GM19025 (cell line): ENCODE measurements around the gene PVALEF.
"Not testable (repeated sequence)": the region's sequence is repeated elsewhere in the genome, so short reads cannot be mapped to it uniquely, and the experiment has no call there.

Experiments used
- ATAC-seq: cut with Tn5 transposase; IDR thresholded peaks from one replicate; pipeline ENCODE4 v1.9.1; 2021; ENCODE audit warnings: mild to moderate bottlenecking, low read depth, moderate library complexity; ENCODE audit not compliant: unreplicated experiment

PVALEF gene

DNA sequence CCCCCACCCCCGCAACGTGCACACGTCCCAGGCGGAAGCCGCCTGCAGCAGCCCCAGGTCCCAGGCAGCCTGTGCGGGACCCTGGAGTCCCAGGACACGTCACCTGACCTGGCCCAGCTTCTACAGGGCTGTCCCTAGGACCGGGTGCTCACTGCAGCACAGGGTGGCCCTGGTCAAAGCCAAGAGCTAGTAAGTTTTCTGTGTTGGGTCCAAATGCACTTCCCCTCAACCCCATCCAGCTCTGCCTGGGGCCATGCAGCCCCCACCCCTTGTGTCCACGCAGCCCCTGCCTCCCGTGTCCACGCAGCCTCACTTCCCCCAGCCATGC is 22.1 kb upstream of the PVALEF start:
- no peak for ATAC-seq

- no peak for ATAC-seq
Observed at GRCh38 chr17:81143717-81144422, 21.4 kb upstream of the PVALEF start.

DNA sequence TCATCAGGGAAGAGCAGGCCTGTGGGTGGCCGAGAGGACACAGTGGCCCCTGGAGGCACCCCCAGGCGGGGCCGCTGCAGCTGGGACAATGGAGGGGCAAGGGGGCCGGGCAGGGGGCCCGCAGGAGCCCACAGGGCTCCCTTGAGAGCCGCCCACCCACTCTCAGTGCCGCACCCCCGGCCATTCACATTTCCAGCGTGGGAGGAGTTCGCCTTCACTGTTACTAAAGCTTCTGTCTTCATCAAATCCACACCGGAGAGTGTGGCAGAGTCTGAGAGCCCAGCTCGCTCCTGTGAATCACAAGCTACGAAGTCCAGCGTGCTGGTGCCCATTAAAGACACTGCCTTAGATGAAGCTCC is 20.9 kb upstream of the PVALEF start:
- ATAC-seq: no peak

GRCh38 chr17:81146208-81146607 is 19.1 kb upstream of the PVALEF start:
- ATAC-seq: not testable (repeated sequence)

DNA sequence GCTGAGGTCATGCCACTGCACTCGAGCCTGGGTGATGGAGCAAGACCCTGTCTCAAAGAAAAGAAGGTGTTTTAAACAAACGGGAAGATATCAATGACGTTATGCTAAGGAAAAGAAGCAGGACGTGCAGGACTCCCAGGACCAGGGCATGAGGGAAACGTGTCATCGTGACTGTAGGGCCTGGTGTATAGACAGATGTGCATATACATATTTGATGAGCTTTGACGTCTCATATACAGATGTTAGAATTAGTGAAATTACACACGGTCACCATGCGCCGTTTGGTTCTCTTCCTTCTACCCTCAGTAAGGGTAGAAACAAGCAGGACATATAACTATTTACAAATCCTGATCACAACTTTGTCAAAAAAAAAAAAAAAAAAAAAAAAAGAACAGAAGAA is 17.6 kb upstream of the PVALEF start:
- ATAC-seq: no peak

DNA sequence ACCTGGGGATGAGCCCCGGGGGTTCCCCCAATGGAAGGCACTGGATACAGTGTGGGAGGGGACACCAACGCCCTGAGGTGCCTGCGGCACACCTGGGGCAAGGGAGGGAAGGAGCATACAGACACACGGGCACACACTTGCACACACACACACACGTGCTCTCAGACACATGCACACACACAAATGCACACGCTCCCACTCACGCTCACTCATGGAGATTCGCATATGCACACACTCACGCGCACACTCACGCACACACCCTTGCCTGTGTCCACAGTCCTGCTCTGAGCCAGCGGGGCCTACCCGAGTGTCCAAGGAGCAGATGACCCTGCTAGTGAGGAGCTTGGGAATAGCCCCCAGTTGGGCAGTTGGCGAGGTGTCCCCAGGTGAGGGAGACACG is 16.7 kb upstream of the PVALEF start:
- ATAC-seq: no peak

DNA sequence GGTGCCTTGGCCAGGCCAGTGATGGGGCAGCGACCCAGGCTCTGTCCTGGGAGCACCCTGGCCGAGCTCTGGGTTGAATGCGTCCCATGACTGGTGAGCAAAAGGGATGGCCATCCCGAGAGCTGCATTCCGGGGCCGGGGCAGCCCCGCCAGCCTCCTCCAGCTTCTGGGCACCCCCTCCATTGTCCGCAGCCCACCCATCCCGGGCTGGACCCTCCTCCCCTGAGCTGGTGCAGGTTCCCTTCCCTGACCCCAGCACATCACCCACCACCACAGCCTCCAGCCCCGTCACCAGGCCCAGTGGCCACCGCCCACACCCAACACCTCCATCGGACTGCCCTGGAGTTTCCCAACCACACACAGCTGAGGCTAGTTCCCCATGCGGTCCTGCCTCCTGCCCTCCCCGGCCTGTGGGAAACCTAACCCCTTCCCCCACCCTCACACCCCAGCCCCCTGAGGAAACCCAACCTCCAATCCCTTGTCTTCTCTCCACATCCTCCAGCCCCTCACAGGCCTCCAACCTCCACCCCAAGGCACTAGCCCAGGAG is 16.2 kb upstream of the PVALEF start:
- no peak for ATAC-seq

- ATAC-seq: no peak
Observed at GRCh38 chr17:81150377-81151077, 14.8 kb upstream of the PVALEF start.

DNA sequence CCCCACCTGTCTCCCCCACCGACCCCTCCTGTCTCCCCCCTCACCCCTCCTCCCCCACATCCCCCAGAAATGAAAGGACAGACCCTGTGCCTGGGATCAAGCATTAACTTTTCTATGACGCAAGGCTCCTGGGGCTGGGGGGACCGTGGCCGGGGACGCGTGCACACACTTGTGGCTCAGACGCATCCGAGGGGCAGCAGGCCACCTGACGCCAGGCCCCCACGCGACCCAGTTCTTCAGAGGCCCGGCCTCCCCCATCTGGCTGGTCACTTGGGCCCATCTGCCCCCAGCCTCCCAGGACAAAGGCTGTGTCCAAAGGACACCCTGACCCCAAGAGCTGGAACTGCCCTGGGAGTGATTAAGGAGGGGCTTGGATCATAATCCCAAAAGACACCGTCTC is 14.0 kb upstream of the PVALEF start:
- ATAC-seq: no peak

GRCh38 chr17:81152288-81152828 is 12.9 kb upstream of the PVALEF start:
- no peak for ATAC-seq

- ATAC-seq: no peak
Observed at GRCh38 chr17:81153340-81153803, 11.9 kb upstream of the PVALEF start.

- ATAC-seq: not testable (repeated sequence)
Observed at GRCh38 chr17:81154016-81154415, 11.3 kb upstream of the PVALEF start.

- no peak for ATAC-seq
Observed at GRCh38 chr17:81154961-81155360, 10.3 kb upstream of the PVALEF start.

DNA sequence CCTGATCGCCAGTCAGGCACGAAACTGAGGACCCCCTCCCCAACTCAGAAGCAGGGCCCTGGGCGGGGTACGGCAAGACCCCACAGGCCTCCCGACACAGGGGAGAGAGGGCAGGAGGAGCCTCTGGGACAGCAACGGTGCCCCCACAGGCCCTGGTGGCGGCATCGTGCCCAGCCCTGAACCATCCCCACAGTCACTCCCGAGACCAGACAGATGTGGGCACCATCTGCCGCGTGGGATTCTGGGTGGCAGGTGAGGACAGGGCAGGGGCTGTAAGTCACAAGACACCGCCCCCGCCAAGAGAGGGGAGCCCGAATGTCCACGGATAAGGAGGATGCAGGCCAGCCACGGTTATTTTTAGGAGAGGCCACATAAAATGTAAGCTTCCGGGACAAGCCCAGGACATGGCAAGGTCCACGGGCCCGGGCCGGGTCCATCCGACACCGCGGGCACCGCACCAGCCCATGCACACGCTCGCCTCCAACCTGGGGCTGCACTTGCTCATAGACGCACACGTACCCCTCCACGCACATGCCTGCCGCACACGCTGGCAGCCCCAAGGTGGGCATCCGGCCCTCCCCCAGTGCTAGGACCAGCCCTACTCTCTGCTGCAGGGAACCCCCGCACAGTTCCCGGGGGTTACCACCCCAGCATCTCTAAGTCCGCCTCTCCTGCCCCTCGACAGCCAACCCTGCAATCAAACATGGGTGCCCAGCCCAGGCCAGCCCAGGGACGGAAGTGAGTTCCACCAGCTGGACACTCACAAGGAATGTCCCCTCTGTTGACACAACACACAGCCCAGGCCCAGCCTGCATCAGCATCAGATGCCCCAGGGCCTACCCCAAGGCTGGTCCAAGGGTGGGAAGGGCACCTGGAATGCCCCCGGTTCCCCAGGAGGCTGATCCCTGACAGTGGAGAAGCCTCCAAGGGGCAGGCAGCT is 8.2 kb upstream of the PVALEF start:
- ATAC-seq: no peak

- ATAC-seq: no peak
Observed at GRCh38 chr17:81157848-81158687, 7.2 kb upstream of the PVALEF start.

DNA sequence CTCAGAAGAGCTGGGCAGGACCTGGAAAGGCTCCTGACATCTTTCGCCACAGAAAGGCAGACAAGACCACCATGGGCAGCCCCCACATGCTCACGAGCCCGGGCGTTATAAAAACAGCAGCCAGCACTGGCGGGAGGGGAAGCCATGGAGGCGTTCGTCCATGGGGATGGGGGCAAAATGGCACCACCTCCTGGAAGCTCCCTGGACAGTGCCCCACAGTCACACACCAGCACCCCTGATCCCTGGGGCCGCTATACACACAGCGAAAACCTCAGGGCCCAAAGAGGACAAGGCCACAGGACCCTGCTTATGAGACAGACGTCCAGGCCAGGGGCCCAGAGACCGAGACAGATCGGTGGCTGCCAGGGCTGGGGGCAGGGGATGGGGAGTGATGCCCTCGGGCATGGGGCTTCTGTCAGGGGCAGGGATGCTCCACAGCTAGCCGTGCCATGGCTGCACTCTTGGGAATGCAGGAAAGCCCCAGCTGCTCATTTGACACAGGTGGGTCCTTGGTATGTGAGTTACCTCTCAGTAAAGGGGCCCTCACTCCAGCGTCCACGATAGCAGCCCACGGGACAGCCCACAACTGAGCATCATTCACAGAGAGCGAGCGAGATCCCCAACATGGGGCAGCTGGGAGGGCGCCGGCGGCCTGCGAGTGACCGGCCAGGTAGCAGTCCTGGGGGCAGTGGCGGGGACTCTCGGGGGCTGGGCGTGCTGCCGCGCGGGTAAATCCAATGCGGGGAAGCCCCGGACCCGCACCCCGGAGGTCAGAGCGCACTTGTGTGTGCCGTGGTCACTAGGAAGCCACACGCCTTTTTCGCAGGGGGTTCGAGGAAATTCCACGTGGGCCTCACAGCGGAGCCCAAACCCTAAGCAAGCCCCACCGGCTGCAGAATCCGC is 6.4 kb upstream of the PVALEF start:
- no peak for ATAC-seq

DNA sequence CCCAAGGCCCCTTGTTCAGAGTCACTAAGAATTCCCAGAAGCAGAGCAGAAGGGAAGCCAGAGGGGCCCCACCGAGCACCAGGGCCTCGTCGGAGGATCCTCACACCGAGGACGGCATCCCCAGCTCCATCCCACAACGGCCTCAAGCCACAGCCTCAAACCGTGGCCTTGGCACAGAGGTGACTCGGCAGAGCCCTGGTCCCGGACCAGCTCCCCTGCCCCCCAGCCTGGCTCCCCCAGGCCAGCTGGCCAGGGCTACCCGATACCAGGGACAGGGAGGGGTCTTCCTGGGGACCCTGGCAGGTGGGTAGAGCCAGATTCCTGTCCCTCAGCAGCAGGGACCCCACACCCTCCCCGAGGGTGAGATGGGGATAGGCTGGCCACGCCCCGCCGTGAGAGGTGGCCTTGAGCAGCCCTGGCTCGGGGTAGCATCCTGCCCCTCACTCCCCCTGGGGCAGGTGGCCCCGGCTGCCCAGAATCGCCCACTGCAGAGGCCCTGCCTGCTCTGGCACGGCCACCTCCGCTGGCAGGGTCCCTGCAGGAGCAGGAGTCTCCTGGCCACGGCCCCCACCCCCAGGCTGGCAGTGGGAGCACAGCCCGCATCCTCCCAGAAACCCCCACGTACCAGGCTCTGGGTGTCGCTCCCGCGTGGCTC is 5.6 kb upstream of the PVALEF start:
- ATAC-seq: no peak

DNA sequence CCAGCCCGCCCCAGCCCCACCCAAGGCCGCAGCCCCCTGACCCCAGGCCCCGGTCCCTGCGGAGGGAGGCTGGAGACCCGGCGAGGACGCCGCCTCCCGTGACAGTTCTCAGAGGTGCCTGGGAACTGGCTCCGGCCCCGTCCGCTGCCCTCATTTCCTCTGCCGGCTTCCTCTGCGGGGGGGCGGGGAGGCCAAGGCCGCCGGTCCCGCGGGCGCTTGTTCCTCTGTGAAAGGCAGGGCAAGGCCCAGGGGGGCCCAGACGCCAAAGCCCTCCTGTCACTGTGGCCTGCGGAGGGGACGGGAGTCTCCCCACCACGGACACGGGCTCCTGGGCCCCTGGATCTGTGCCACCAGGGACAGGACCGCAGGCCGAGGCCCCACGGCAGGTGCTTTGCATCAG is 5.0 kb upstream of the PVALEF start:
- no peak for ATAC-seq
